B cell (primary cell): ENCODE results near the gene ZNF362. TPM values are rescaled to one million over a fixed set of nuclear protein-coding genes. Genes with fewer than 3 reads are reported as not detected.

ENCODE experiments used
- ATAC-seq: fragments of 200-7000 bp; cut with Tn5 transposase; one replicate; pipeline ENCODE4 v1.10.0; 2021; ENCODE audit warnings: low read depth, mild to moderate bottlenecking, moderate number of reproducible peaks, moderate library complexity
- CTCF ChIA-PET: fragments of 350-600 bp; sonication (Branson Sonifier 250); formaldehyde crosslinking; loops from one replicate; lab custom pipeline; 2021; ENCODE audit warnings: antibody characterized with exemption, inconsistent platforms; lab: Charles Lee
- POLR2A ChIA-PET: fragments of 350-600 bp; sonication (Branson Sonifier 250); formaldehyde crosslinking; loops from one replicate; lab custom pipeline; 2021; ENCODE audit warnings: antibody characterized with exemption; lab: Charles Lee
- DNase-seq: peaks from one replicate; pipeline ENCODE4 v3.0.0; 2013
- H2AFZ ChIP-seq: 2 replicates; pipeline ENCODE4 v1.6.1; 2012; ENCODE audit warnings: mild to moderate bottlenecking, low read depth, low read length; ENCODE audit not compliant: insufficient read depth, poor library complexity, severe bottlenecking
- H3K27ac ChIP-seq, 2 donors: 1 replicate in 1 of 2; 2 replicates in 1 of 2; pipeline ENCODE4 v1.5.1; 2012 to 2013; ENCODE audit warnings: low read length in 2 of 2, mild to moderate bottlenecking in 2 of 2, moderate library complexity in 1 of 2
- H3K27me3 ChIP-seq, 4 experiments: fragments of 200-600 bp in 1 of 4; sonication (generic) in 1 of 4; replicated peaks in 1 of 4; 1 replicate in 2 of 4; 2 replicates in 2 of 4; pipeline versions ENCODE4 v1.6.1 to v1.7.0; 2013 to 2016; ENCODE audit warnings: low read length in 3 of 4, mild to moderate bottlenecking in 2 of 4, mixed read lengths in 1 of 4, moderate library complexity in 1 of 4; ENCODE audit not compliant: insufficient read depth in 4 of 4, control insufficient read depth in 3 of 4; ENCODE audit errors: control extremely low read depth in 1 of 4
- H3K36me3 ChIP-seq, 2 experiments: replicated peaks in 1 of 2; 1 replicate in 1 of 2; 2 replicates in 1 of 2; pipeline versions ENCODE4 v1.6.1 to v1.7.1; 2013; ENCODE audit warnings: low read length in 1 of 2; ENCODE audit not compliant: insufficient read depth in 2 of 2, control insufficient read depth in 1 of 2; ENCODE audit errors: control extremely low read depth in 1 of 2, extremely low read depth in 1 of 2
- H3K4me1 ChIP-seq, 2 donors: fragments of 200-600 bp in 1 of 2; sonication (generic) in 1 of 2; 1 replicate in 1 of 2; 2 replicates in 1 of 2; pipeline versions ENCODE4 v1.5.1 to v1.6.1; 2013 to 2017; ENCODE audit warnings: low read length in 2 of 2; ENCODE audit not compliant: control insufficient read depth in 2 of 2, insufficient read depth in 2 of 2
- H3K4me2 ChIP-seq: replicated peaks from 2 replicates; pipeline ENCODE3; 2012; ENCODE audit warnings: mild to moderate bottlenecking, low read depth, low read length; ENCODE audit not compliant: poor library complexity, severe bottlenecking
- H3K4me3 ChIP-seq, 5 experiments: fragments of 200-600 bp in 1 of 5; sonication (generic) in 1 of 5; 1 replicate in 3 of 5; 2 replicates in 2 of 5; pipeline versions ENCODE4 v1.5.1 to v1.7.0; 2011 to 2016; ENCODE audit warnings: low read length in 4 of 5, mild to moderate bottlenecking in 4 of 5, low read depth in 2 of 5, control low read depth in 1 of 5, moderate library complexity in 1 of 5; ENCODE audit not compliant: insufficient read depth in 1 of 5; ENCODE audit errors: control extremely low read depth in 1 of 5, extremely low read depth in 1 of 5
- H3K79me2 ChIP-seq: fragments of 200-600 bp; sonication (generic); one replicate; pipeline ENCODE4 v1.6.0; 2016; ENCODE audit warnings: low read length; ENCODE audit not compliant: control insufficient read depth, insufficient read depth
- H3K9ac ChIP-seq: fragments of 200-600 bp; sonication (generic); 2 replicates; pipeline ENCODE4 v1.6.1; 2017; ENCODE audit warnings: mild to moderate bottlenecking, low read length, moderate library complexity
- H3K9me3 ChIP-seq, 3 donors: one replicate each; pipeline versions ENCODE4 v1.6.1 to v1.7.1; 2013; ENCODE audit warnings: low read length in 2 of 3; ENCODE audit not compliant: control insufficient read depth in 2 of 3, insufficient read depth in 1 of 3; ENCODE audit errors: control extremely low read depth in 1 of 3
- H4K20me1 ChIP-seq: 2 replicates; pipeline ENCODE4 v1.6.0; 2012; ENCODE audit warnings: mild to moderate bottlenecking, low read length; ENCODE audit not compliant: insufficient read depth, control insufficient read depth, poor library complexity, severe bottlenecking
- H3K27ac Mint-ChIP-seq: one replicate; pipeline ENCODE4 v1.8.0; 2021; ENCODE audit warnings: mixed read lengths
- H3K27me3 Mint-ChIP-seq: one replicate; pipeline ENCODE4 v1.8.0; 2021; ENCODE audit warnings: mixed read lengths
- H3K4me1 Mint-ChIP-seq: one replicate; pipeline ENCODE4 v1.8.0; 2021; ENCODE audit warnings: mixed read lengths
- H3K4me3 Mint-ChIP-seq: one replicate; pipeline ENCODE4 v1.8.0; 2021; ENCODE audit warnings: mixed read lengths
- H3K9me3 Mint-ChIP-seq: one replicate; pipeline ENCODE4 v1.8.0; 2022; ENCODE audit warnings: mixed read lengths; ENCODE audit not compliant: insufficient read depth
- EZH2 ChIP-seq: IDR thresholded peaks from 2 replicates; pipeline ENCODE4 v1.6.1; 2012; ENCODE audit warnings: borderline replicate concordance, low read depth, mild to moderate bottlenecking, moderate library complexity, low read length; ENCODE audit not compliant: insufficient read depth, poor library complexity, severe bottlenecking
- WGBS: methylation state at CpG from one replicate; pipeline ENCODE4 v1.1.5; 2013; ENCODE audit warnings: missing lambda C conversion rate; ENCODE audit not compliant: insufficient coverage; 5-methylcytosine and 5-hydroxymethylcytosine counted together
- intact Hi-C: fragments of 100-400 bp; cut with micrococcal nuclease; formaldehyde crosslinking; loops from one replicate; pipeline ENCODE4 v1.10.0; 2022
- polyA plus RNA-seq: library from polyadenylated mRNA; depleted of rRNA; stranded (reverse); fragments of >200 nt; gene quantifications from 2 replicates; pipeline ENCODE4 v1.2.3, GENCODE V29; 2012
- total RNA-seq, 2 donors: library from RNA; stranded (reverse); fragments of 120-200 nt in 1 of 2; gene quantifications; 1 replicate in 1 of 2; 2 replicates in 1 of 2; pipeline versions ENCODE4 v1.2.3 to v1.2.4, GENCODE V29; 2013 to 2022
- TF ChIP-seq, protein P1 (sequence below): fragments of 200-600 bp; IDR thresholded peaks from one replicate; pipeline ENCODE4 v1.8.0; 2022; ENCODE audit warnings: antibody characterized with exemption, mild to moderate bottlenecking

Gene ZNF362
- total and polyA plus RNA-seq, 2 donors (not counting 1 experiment from before 2014, with no cell fraction given) = 14.0 to 20.4 TPM

DNA sequence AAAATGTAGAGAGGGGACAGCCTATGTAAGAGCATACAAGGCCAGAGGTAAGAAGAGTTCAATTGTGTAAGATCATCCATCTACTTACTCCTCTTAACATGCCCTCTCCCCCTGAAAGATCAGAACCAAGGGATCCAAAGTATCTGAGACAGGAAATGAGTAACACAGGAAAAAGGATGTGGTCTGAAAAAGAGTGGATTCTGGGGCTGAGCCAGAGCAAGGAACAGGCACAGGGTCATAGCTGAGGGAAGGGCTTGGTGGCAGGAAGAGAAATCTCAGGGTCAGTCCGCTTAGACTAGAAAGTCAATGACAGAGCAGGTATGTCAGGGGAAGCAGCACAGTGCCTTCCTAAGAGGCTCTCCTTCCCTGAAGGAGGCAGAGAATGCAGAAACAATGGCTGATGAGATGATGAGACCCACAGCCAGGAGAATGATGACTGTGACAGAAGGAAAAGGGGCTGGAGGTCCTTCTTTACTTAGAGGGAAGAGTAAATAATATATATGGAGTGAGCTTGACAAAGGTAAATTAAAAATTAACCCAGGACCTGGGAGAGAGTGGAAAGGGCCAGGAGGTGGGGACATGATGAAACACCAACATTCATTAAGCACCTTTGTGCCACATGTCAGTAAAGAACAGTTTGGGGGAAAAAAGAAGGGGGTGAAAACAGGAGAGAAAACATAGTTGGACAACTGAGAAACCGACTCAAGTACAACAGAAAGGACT, 90.8 kb downstream of the ZNF362 start:
- 71% methylated on average over 1 of the region's 2 CpGs for WGBS
- peaks cover 45% of the 10 kb centered on the region for H3K4me1 Mint-ChIP-seq
- CTCF ChIA-PET = interaction anchor here (1.2 kb wide), 1 partner anchor 51 kb away, joined by 5 read pairs; no protein-coding TSS in a partner anchor

DNA sequence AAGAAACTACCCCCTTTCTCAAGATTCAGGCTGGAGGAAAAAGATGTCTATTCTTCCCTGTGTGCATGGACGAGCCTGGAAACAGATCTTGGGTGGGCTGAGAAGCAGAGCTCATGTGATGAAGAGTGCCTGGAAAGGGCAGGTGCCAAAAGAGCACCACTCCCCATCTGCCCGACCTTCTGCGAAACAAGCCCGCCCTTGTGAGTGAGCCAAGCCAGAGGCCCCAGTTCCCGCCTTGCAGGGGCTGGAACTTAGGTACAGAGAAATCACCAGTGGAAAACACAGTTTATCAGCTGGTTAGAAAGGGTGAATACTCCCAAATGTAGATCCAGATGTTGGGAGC, 91.3 kb downstream of the ZNF362 start:
- peak overlapping the region; percentile 55 for H3K4me3 Mint-ChIP-seq
- no peaks in the 10 kb centered on the region for H3K27me3 Mint-ChIP-seq
- WGBS = no CpG with 5 or more reads among the region's 5 CpGs
- Histone ChIP-seq H3K4me3 (peak overlapping the region in 1 of 5 experiments; percentile 92), H3K36me3 (peaks cover 0 to 2% of the 10 kb centered on the region in 2 experiments), H3K27me3 (peaks cover 0 to 3% (median 0%) of the 10 kb centered on the region in 4 experiments), H3K4me2 (peak overlapping the region; percentile 94), H3K9ac (no peak overlapping the region), H3K79me2 (peaks cover 56% of the 10 kb centered on the region), H2AFZ (no peak overlapping the region), H3K9me3 (no peaks in the 10 kb centered on the region), H3K4me1 (peaks cover 18 to 24% of the 10 kb centered on the region in 2 donors), H4K20me1 (peaks cover 36% of the 10 kb centered on the region), H3K27ac (no peak overlapping the region)
- POLR2A ChIA-PET = no interaction called here
- intact Hi-C loops = no loop called here
- CTCF ChIA-PET = interaction anchor here (0.6 to 1.2 kb wide), 2 partner anchors 38 to 52 kb away, joined by 3 to 5 read pairs; no protein-coding TSS in a partner anchor
- DNase-seq (no peak), ATAC-seq (no peak)
- H3K9me3 Mint-ChIP-seq = no peaks in the 10 kb centered on the region
- H3K4me1 Mint-ChIP-seq = peaks cover 39% of the 10 kb centered on the region
- H3K27ac Mint-ChIP-seq = no peak overlapping the region
- TF ChIP-seq EZH2 = no peak
- TF ChIP-seq, protein P1, sequence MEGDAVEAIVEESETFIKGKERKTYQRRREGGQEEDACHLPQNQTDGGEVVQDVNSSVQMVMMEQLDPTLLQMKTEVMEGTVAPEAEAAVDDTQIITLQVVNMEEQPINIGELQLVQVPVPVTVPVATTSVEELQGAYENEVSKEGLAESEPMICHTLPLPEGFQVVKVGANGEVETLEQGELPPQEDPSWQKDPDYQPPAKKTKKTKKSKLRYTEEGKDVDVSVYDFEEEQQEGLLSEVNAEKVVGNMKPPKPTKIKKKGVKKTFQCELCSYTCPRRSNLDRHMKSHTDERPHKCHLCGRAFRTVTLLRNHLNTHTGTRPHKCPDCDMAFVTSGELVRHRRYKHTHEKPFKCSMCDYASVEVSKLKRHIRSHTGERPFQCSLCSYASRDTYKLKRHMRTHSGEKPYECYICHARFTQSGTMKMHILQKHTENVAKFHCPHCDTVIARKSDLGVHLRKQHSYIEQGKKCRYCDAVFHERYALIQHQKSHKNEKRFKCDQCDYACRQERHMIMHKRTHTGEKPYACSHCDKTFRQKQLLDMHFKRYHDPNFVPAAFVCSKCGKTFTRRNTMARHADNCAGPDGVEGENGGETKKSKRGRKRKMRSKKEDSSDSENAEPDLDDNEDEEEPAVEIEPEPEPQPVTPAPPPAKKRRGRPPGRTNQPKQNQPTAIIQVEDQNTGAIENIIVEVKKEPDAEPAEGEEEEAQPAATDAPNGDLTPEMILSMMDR = no peak

More for the DNA sequence above, 90.8 kb downstream of the ZNF362 start:
- H3K27ac Mint-ChIP-seq = no peak overlapping the region
- DNase-seq = no peak
- Histone ChIP-seq H3K9me3 (no peaks in the 10 kb centered on the region), H3K27me3 (peaks cover 0 to 3% (median 0%) of the 10 kb centered on the region in 4 experiments), H3K27ac (no peak overlapping the region), H4K20me1 (peaks cover 41% of the 10 kb centered on the region), H3K79me2 (peaks cover 62% of the 10 kb centered on the region), H3K9ac (no peak overlapping the region), H3K4me3 (peak overlapping the region in 1 of 5 experiments; percentile 92), H3K36me3 (peaks cover 0 to 2% of the 10 kb centered on the region in 2 experiments), H3K4me2 (no peak overlapping the region), H3K4me1 (peaks cover 24 to 29% of the 10 kb centered on the region in 2 donors), H2AFZ (no peak overlapping the region)
- TF ChIP-seq EZH2 = no peak
- TF ChIP-seq, protein P1 = no peak
- ATAC-seq = no peak
- POLR2A ChIA-PET = no interaction called here
- intact Hi-C loops = no loop called here
- peak overlapping the region; percentile 10 for H3K4me3 Mint-ChIP-seq
- H3K9me3 Mint-ChIP-seq = no peaks in the 10 kb centered on the region
- H3K27me3 Mint-ChIP-seq = no peaks in the 10 kb centered on the region
